OCI-LY3 (cell line): ENCODE results near the gene ST14.

Experiments used
- H2AFZ ChIP-seq: fragments of 200-600, 300-600 bp; shearing (Covaris generic); 2 replicates; pipeline ENCODE4 v1.6.0; 2014; ENCODE audit warnings: antibody characterized with exemption, low read depth, low read length
- H3K27ac ChIP-seq: fragments of 200-600, 300-600 bp; sonication (generic); 2 replicates; pipeline ENCODE4 v1.5.1; 2014; ENCODE audit warnings: mild to moderate bottlenecking, low read length, moderate library complexity, mixed read lengths
- H3K27me3 ChIP-seq: fragments of 200-600, 300-600 bp; sonication (generic); 2 replicates; pipeline ENCODE4 v1.6.1; 2014; ENCODE audit warnings: low read depth, low read length, mixed read lengths
- H3K36me3 ChIP-seq: fragments of 200-600, 300-600 bp; sonication (generic); replicated peaks from 2 replicates; pipeline ENCODE3; 2014; ENCODE audit warnings: low read depth, low read length, mixed read lengths
- H3K4me1 ChIP-seq: fragments of 300-600, 200-600 bp; sonication (generic); 2 replicates; pipeline ENCODE4 v1.6.1; 2014; ENCODE audit warnings: low read length, mixed read lengths
- H3K4me2 ChIP-seq: fragments of 200-600, 300-600 bp; sonication (generic); 2 replicates; pipeline ENCODE4 v1.6.1; 2014; ENCODE audit warnings: low read length, mixed read lengths
- H3K4me3 ChIP-seq: fragments of 300-600, 200-600 bp; sonication (generic); 2 replicates; pipeline ENCODE4 v1.5.1; 2014; ENCODE audit warnings: antibody characterized with exemption, mild to moderate bottlenecking, low read length, moderate library complexity
- H3K79me2 ChIP-seq: fragments of 300-600, 200-600 bp; shearing (Covaris generic); 2 replicates; pipeline ENCODE4 v1.6.1; 2014; ENCODE audit warnings: mild to moderate bottlenecking, low read length, mixed read lengths
- H3K9ac ChIP-seq: fragments of 300-600, 200-600 bp; shearing (Covaris generic); 2 replicates; pipeline ENCODE4 v1.6.0; 2014; ENCODE audit warnings: mild to moderate bottlenecking, low read length, moderate library complexity
- H3K9me3 ChIP-seq: fragments of 200-600, 300-600 bp; shearing (Covaris generic); 2 replicates; pipeline ENCODE4 v1.6.1; 2014; ENCODE audit warnings: low read length, mixed read lengths; ENCODE audit not compliant: insufficient read depth
- H4K20me1 ChIP-seq: fragments of 200-600, 300-600 bp; sonication (generic); 2 replicates; pipeline ENCODE4 v1.6.1; 2016; ENCODE audit warnings: low read length, mixed read lengths; ENCODE audit not compliant: insufficient read depth
- EZH2phosphoT487 ChIP-seq: fragments of 200-600 bp; shearing (Covaris generic); IDR thresholded peaks from 2 replicates; pipeline ENCODE4 v1.6.1; 2018; ENCODE audit warnings: antibody characterized with exemption, mixed run types, low read depth
- TF ChIP-seq, protein P1 (sequence below): fragments of 200-600, 300-600 bp; sonication (generic); IDR thresholded peaks from 2 replicates; pipeline ENCODE4 v1.5.1; 2014; ENCODE audit warnings: antibody characterized with exemption, low read length, low read depth

The ST14 gene

GRCh38 chr11:130118636-130119387 is 40.8 kb upstream of the ST14 start:
- Histone ChIP-seq H3K9ac (no peak overlapping the region), H3K36me3 (peaks cover 14% of the 10 kb centered on the region), H3K4me1 (peaks cover 30% of the 10 kb centered on the region), H3K4me3 (no peak overlapping the region; the same call in 1 of the 2 replicates), H3K27me3 (no peaks in the 10 kb centered on the region), H4K20me1 (0 out of 2 replicates have a peak, but pooled peaks cover 6% of the 10 kb centered on the region), H3K27ac (no peak overlapping the region), H3K9me3 (no peaks in the 10 kb centered on the region), H3K79me2 (no peaks in the 10 kb centered on the region), H3K4me2 (peak overlapping the region; percentile 32), H2AFZ (no peak overlapping the region)
- TF ChIP-seq, protein P1, sequence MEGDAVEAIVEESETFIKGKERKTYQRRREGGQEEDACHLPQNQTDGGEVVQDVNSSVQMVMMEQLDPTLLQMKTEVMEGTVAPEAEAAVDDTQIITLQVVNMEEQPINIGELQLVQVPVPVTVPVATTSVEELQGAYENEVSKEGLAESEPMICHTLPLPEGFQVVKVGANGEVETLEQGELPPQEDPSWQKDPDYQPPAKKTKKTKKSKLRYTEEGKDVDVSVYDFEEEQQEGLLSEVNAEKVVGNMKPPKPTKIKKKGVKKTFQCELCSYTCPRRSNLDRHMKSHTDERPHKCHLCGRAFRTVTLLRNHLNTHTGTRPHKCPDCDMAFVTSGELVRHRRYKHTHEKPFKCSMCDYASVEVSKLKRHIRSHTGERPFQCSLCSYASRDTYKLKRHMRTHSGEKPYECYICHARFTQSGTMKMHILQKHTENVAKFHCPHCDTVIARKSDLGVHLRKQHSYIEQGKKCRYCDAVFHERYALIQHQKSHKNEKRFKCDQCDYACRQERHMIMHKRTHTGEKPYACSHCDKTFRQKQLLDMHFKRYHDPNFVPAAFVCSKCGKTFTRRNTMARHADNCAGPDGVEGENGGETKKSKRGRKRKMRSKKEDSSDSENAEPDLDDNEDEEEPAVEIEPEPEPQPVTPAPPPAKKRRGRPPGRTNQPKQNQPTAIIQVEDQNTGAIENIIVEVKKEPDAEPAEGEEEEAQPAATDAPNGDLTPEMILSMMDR, result no peak
- TF ChIP-seq EZH2phosphoT487, result no peak

- Histone ChIP-seq H3K36me3 (peaks cover 18% of the 10 kb centered on the region), H3K9me3 (no peaks in the 10 kb centered on the region), H3K4me3 (no peak overlapping the region), H2AFZ (no peak overlapping the region), H3K4me1 (peaks cover 32% of the 10 kb centered on the region), H3K9ac (no peak overlapping the region), H3K4me2 (no peak overlapping the region), H4K20me1 (0 out of 2 replicates have a peak, but pooled peaks cover 6% of the 10 kb centered on the region), H3K79me2 (no peaks in the 10 kb centered on the region), H3K27me3 (no peaks in the 10 kb centered on the region), H3K27ac (no peak overlapping the region)
- TF ChIP-seq, protein P1, result no peak
- no peak for TF ChIP-seq EZH2phosphoT487
Measured at GRCh38 chr11:130120045-130120444, 39.5 kb upstream of the ST14 start.

DNA sequence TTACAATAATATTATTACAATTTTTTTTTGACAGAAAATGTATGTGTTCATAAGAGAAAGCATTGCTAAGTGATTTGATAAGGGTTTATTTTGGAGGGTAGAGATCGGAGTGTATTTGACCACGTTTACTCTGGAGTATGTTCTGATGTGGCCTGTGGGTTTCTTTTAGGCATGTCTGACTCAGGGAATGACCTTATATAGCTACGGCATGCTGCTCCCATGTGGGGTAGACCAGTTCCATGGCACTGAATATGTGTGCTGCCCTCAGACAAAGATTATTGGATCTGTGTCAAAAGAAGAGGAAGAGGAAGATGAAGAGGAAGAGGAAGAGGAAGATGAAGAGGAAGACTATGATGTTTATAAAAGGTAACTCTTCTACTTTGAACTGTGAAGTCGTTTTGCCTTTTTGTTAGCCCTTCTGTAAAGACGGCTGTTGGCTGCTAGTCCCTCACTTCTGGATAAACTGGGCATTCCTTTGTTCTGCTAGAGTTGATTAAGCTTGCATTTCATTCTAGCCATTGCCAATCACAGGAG is 38.1 kb upstream of the ST14 start:
- Histone ChIP-seq H4K20me1 (0 out of 2 replicates have a peak, but pooled peaks cover 6% of the 10 kb centered on the region), H3K9me3 (no peaks in the 10 kb centered on the region), H2AFZ (no peak overlapping the region), H3K4me1 (peaks cover 32% of the 10 kb centered on the region), H3K27ac (no peak overlapping the region), H3K36me3 (peaks cover 27% of the 10 kb centered on the region), H3K4me3 (no peak overlapping the region), H3K79me2 (no peaks in the 10 kb centered on the region), H3K27me3 (no peaks in the 10 kb centered on the region), H3K4me2 (no peak overlapping the region), H3K9ac (no peak overlapping the region)
- TF ChIP-seq, protein P1, result no peak
- TF ChIP-seq EZH2phosphoT487, result no peak

DNA sequence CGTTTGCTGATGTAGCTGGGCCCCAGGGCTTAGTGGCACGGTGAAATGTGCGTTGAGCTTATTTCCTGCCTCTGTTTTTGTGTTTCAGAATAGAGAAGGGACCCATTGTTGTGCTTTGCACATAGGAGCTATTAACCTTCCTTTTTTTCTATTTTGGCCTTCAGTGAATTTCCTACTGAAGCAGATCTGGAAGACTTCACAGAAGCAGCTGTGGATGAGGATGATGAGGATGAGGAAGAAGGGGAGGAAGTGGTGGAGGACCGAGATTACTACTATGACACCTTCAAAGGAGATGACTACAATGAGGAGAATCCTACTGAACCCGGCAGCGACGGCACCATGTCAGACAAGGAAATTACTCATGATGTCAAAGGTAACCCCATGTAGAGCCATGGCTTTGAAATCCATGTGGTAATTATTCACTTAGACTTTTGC is 37.4 kb upstream of the ST14 start:
- Histone ChIP-seq H3K27me3 (no peaks in the 10 kb centered on the region), H3K27ac (no peak overlapping the region), H3K4me2 (no peak overlapping the region), H2AFZ (no peak overlapping the region), H3K4me3 (no peak overlapping the region), H3K4me1 (peaks cover 32% of the 10 kb centered on the region), H3K79me2 (no peaks in the 10 kb centered on the region), H3K36me3 (peaks cover 29% of the 10 kb centered on the region), H3K9ac (no peak overlapping the region), H3K9me3 (no peaks in the 10 kb centered on the region), H4K20me1 (0 out of 2 replicates have a peak, but pooled peaks cover 6% of the 10 kb centered on the region)
- TF ChIP-seq, protein P1, result no peak
- no peak for TF ChIP-seq EZH2phosphoT487
